K562 (cell line): ENCODE data around the gene FBXL2. TPM values are rescaled to one million over a fixed set of nuclear protein-coding genes. Genes with fewer than 3 reads are reported as not detected.
"Not testable (repeated sequence)": the region's sequence is repeated elsewhere in the genome, so short reads cannot be mapped to it uniquely, and the experiment has no call there.

Experiments
- ATAC-seq: fragments of 200-7000 bp; cut with Tn5 transposase; 3 replicates; pipeline ENCODE4 v1.9.1; 2020; ENCODE audit warnings: moderate library complexity
- BruUV-seq: library from RNA; stranded (reverse); fragments of 400-500 nt; replicated peaks from 2 replicates; lab custom pipeline; 2021; lab: Mats Ljungman, UMichigan
- CTCF ChIA-PET: fragments of 300-600 bp; formaldehyde crosslinking; extraction: SDS; loops from one replicate; lab custom pipeline; 2021; ENCODE audit warnings: low intra/inter-chr PET ratio; lab: Yijun Ruan, JAX
- POLR2A ChIA-PET: fragments of 300-600, 350-650 bp; sonication (Branson Sonifier 250); formaldehyde crosslinking; extraction: SDS; loops from one replicate; lab custom pipeline; 2021; ENCODE audit warnings: antibody characterized with exemption, inconsistent platforms; lab: Yijun Ruan, JAX
- DNase-seq, 4 experiments: peaks; one replicate each; pipeline versions ENCODE4 v3.0.0 to v3.0.0-alpha.2; 2011 to 2018; ENCODE audit warnings: low spot score in 3 of 4, mixed read lengths in 3 of 4; ENCODE audit errors: extremely low read depth in 1 of 4
- FAIRE-seq: peaks from 2 replicates; lab custom pipeline; 2011; peaks lifted over from hg19 to GRCh38; lab: Jason Lieb, UNC
- H2AFZ ChIP-seq: 2 replicates; pipeline ENCODE4 v1.6.0; 2011; ENCODE audit warnings: low read depth, low read length, control low read depth, inconsistent platforms
- H3K27ac ChIP-seq: fragments of 200-600 bp; 3 replicates; pipeline ENCODE4 v1.8.0; 2011; ENCODE audit warnings: low read depth, mild to moderate bottlenecking, control low read depth, inconsistent platforms, low read length, moderate library complexity, mixed read lengths; ENCODE audit errors: extremely low read depth
- H3K27me3 ChIP-seq, 2 experiments: fragments of 300-600 bp in 1 of 2; 2 replicates in 1 of 2; 3 replicates in 1 of 2; pipeline versions ENCODE4 v1.6.0 to v1.8.0; 2011; ENCODE audit warnings: inconsistent platforms in 2 of 2, low read length in 2 of 2, mild to moderate bottlenecking in 1 of 2, mixed read lengths in 1 of 2, moderate library complexity in 1 of 2; ENCODE audit not compliant: control insufficient read depth in 2 of 2, insufficient read depth in 2 of 2
- H3K36me3 ChIP-seq: fragments of 300-600 bp; 3 replicates; pipeline ENCODE4 v1.8.0; 2011; ENCODE audit warnings: mild to moderate bottlenecking, low read length, inconsistent platforms; ENCODE audit not compliant: control insufficient read depth, insufficient read depth
- H3K4me1 ChIP-seq, 2 experiments: fragments of 200-600 bp in 1 of 2; replicated peaks in 1 of 2; 2 replicates in 1 of 2; 3 replicates in 1 of 2; pipeline versions ENCODE4 v1.5.1 to v1.8.0; 2011; ENCODE audit warnings: inconsistent platforms in 2 of 2, low read length in 2 of 2, mild to moderate bottlenecking in 1 of 2, mixed read lengths in 1 of 2, moderate library complexity in 1 of 2; ENCODE audit not compliant: control insufficient read depth in 2 of 2, insufficient read depth in 2 of 2
- H3K4me2 ChIP-seq: 2 replicates; pipeline ENCODE4 v1.6.1; 2011; ENCODE audit warnings: low read length, control low read depth, inconsistent platforms, mixed read lengths; ENCODE audit not compliant: insufficient read depth
- H3K4me3 ChIP-seq: fragments of 200-600 bp; sonication (generic), shearing (Covaris generic); 2 replicates; pipeline ENCODE4 v1.5.1; 2016; ENCODE audit warnings: control low read depth, inconsistent platforms
- H3K79me2 ChIP-seq: fragments of 200-600 bp; 3 replicates; pipeline ENCODE4 v1.8.0; 2011; ENCODE audit warnings: low read length, inconsistent platforms; ENCODE audit not compliant: control insufficient read depth, insufficient read depth
- H3K9ac ChIP-seq, 2 experiments: 2 replicates each; pipeline versions ENCODE4 v1.6.0 to v1.6.1; 2011; ENCODE audit warnings: low read depth in 2 of 2, low read length in 2 of 2, control low read depth in 1 of 2, inconsistent platforms in 1 of 2, mild to moderate bottlenecking in 1 of 2, mixed read lengths in 1 of 2; ENCODE audit not compliant: insufficient read depth in 1 of 2
- H3K9me1 ChIP-seq: one replicate; pipeline ENCODE4 v1.6.0; 2011; ENCODE audit warnings: inconsistent platforms, mild to moderate bottlenecking, low read length, moderate library complexity; ENCODE audit not compliant: control insufficient read depth, insufficient read depth
- H3K9me3 ChIP-seq: replicated peaks from 2 replicates; pipeline ENCODE4 v1.5.1; 2011; ENCODE audit warnings: low read depth, low read length, inconsistent platforms; ENCODE audit not compliant: control insufficient read depth, insufficient read depth
- H4K20me1 ChIP-seq: replicated peaks from 2 replicates; pipeline ENCODE4 v1.6.1; 2011; ENCODE audit warnings: low read length, inconsistent platforms, mixed read lengths; ENCODE audit not compliant: control insufficient read depth, insufficient read depth
- FOXA1 ChIP-seq: fragments of 450-650 bp; IDR thresholded peaks from 2 replicates; pipeline ENCODE4 v1.6.1; 2016; ENCODE audit warnings: mild to moderate bottlenecking, borderline replicate concordance
- TRIM28 ChIP-seq: fragments of 450-650 bp; IDR thresholded peaks from 2 replicates; pipeline ENCODE4 v1.6.1; 2017
- WGBS: fragments of 100-300 bp; shearing (Covaris generic); methylation state at CpG from one replicate; pipeline ENCODE4 v1.1.6; 2016; ENCODE audit warnings: low coverage, mixed read lengths; ENCODE audit not compliant: insufficient coverage; ENCODE audit errors: missing lambda C conversion rate; 5-methylcytosine and 5-hydroxymethylcytosine counted together
- in situ Hi-C: fragments of 300-500 bp; cut with MboI; formaldehyde crosslinking; loops from 4 replicates; pipeline ENCODE4 v1.15.0; 2018; ENCODE audit warnings: inconsistent platforms, mixed read lengths
- intact Hi-C: fragments of 100-400 bp; cut with micrococcal nuclease; formaldehyde crosslinking; loops from 2 replicates; pipeline ENCODE4 v1.14.2; 2022
- polyA plus RNA-seq, 8 experiments: library from polyadenylated mRNA; depleted of rRNA in 4 of 8; stranded (reverse) in 5 of 8; unstranded in 3 of 8; fragments of >200 nt; fragmentation: Nextera tagmentation in 2 of 8; fragmentation: Illumina TruSeq in 1 of 8; extraction: Ambion mirVana in 2 of 8; extraction: Trizol in 1 of 8; gene quantifications; 2 replicates each; pipeline versions ENCODE4 v1.2.1 to v1.2.3, GENCODE V29; 2011 to 2014; ENCODE audit warnings: inconsistent platforms in 1 of 8, missing spikeins in 1 of 8
- total RNA-seq, 7 experiments: library from RNA; depleted of rRNA in 6 of 7; stranded (reverse); fragments of >200 nt in 6 of 7; fragmentation: Illumina TruSeq in 2 of 7; extraction: Trizol in 2 of 7; gene quantifications; 2 replicates each; pipeline versions ENCODE4 v1.2.1 to v1.2.3, GENCODE V29; 2011 to 2021; ENCODE audit warnings: low replicate concordance in 1 of 7
- TF ChIP-seq, protein P1 (sequence below), 2 experiments: fragments of 450-650 bp; IDR thresholded peaks; 2 replicates each; pipeline ENCODE4 v1.6.1; 2018; ENCODE audit warnings: mild to moderate bottlenecking in 2 of 2, low read depth in 1 of 2; ENCODE audit not compliant: partially characterized antibody in 2 of 2

The FBXL2 gene
- total and polyA plus RNA-seq, 9 of the 15 experiments (the other 6 are each of a cell fraction or from before 2014, with no cell fraction given), result 1.3 to 6.9 (median 1.9) TPM

DNA sequence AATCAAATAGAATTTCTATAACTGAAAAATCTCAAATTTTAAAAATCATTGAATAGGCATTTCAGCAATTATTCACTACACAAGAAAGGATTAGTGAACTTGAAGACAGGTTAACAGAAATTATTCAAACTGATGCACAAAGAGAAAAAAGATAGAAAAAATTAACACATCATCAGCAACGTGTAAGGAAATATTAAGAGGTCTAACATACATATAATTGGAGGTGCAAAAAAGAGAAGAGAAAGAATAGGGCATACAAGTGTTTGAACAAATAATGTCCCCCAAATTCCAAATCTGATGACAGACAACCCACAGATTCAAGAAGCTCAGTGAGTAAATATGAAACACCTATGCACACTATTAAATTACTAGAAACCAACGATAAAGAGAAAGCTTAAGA, 57.1 kb downstream of the FBXL2 start:
- Histone ChIP-seq H3K36me3 (no peaks in the 10 kb centered on the region), H3K27ac (no peak overlapping the region), H3K4me3 (no peak overlapping the region), H3K9ac (no peak overlapping the region), H3K4me1 (no peaks in the 10 kb centered on the region), H3K4me2 (no peak overlapping the region), H2AFZ (no peak overlapping the region), H3K27me3 (no peaks in the 10 kb centered on the region), H3K9me3 (no peaks in the 10 kb centered on the region), H3K9me1 (no peaks in the 10 kb centered on the region), H4K20me1 (no peaks in the 10 kb centered on the region), H3K79me2 (no peaks in the 10 kb centered on the region)
- ChIA-PET POLR2A (no interaction called here), CTCF (no interaction called here)
- no peak for ATAC-seq
- in situ Hi-C loops, result no loop called here
- DNase-seq, result no peak
- intact Hi-C loops, result no loop called here
- TF ChIP-seq TRIM28 (peak; percentile 40; the same call in 1 of the 2 replicates), FOXA1 (no peak)
- 3% methylated on average over 2 of the region's 2 CpGs for WGBS
- FAIRE-seq, result no peak
- no TSS peak for BruUV-seq

DNA sequence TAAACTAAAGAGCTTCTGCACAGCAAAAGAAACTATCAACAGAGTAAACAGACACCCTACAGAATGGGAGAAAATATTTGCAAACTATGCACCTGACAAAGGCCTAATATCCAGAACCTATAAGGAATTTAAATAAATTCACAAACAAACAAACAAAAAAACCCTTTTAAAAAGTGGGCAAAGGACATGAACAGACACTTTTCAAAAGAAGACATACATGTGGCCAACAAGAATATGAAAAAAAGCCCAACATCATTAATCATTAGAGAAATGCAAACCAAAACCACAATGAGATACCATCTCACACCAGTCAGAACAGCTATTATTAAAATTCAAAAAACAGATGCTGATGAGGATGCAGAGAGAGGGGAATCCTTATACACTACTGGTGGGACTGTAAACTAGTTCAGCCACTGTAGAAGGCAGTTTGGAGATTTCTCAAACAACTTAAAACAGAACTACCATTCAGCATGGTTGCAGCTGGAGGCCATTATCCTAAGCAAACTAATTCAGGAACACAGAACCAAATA, 61.8 kb downstream of the FBXL2 start:
- FAIRE-seq, H3K4me2 ChIP-seq, in situ Hi-C loops, H4K20me1 ChIP-seq, H3K4me3 ChIP-seq, H3K9me3 ChIP-seq, H3K36me3 ChIP-seq, ATAC-seq, H3K27ac ChIP-seq, H3K4me1 ChIP-seq, H2AFZ ChIP-seq, H3K27me3 ChIP-seq, DNase-seq, CTCF ChIA-PET, H3K9me1 ChIP-seq, intact Hi-C loops, BruUV-seq, H3K79me2 ChIP-seq, H3K9ac ChIP-seq: not testable (repeated sequence)
- POLR2A ChIA-PET, result interaction anchor here (1.1 kb wide), 1 partner anchor 13 kb away, joined by 3 read pairs; no protein-coding TSS in a partner anchor
- TF ChIP-seq, protein P1, sequence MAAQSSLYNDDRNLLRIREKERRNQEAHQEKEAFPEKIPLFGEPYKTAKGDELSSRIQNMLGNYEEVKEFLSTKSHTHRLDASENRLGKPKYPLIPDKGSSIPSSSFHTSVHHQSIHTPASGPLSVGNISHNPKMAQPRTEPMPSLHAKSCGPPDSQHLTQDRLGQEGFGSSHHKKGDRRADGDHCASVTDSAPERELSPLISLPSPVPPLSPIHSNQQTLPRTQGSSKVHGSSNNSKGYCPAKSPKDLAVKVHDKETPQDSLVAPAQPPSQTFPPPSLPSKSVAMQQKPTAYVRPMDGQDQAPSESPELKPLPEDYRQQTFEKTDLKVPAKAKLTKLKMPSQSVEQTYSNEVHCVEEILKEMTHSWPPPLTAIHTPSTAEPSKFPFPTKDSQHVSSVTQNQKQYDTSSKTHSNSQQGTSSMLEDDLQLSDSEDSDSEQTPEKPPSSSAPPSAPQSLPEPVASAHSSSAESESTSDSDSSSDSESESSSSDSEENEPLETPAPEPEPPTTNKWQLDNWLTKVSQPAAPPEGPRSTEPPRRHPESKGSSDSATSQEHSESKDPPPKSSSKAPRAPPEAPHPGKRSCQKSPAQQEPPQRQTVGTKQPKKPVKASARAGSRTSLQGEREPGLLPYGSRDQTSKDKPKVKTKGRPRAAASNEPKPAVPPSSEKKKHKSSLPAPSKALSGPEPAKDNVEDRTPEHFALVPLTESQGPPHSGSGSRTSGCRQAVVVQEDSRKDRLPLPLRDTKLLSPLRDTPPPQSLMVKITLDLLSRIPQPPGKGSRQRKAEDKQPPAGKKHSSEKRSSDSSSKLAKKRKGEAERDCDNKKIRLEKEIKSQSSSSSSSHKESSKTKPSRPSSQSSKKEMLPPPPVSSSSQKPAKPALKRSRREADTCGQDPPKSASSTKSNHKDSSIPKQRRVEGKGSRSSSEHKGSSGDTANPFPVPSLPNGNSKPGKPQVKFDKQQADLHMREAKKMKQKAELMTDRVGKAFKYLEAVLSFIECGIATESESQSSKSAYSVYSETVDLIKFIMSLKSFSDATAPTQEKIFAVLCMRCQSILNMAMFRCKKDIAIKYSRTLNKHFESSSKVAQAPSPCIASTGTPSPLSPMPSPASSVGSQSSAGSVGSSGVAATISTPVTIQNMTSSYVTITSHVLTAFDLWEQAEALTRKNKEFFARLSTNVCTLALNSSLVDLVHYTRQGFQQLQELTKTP (IDR thresholded peaks at IDR 0.05; ENCODE audit: low read depth in 1 of 2, partially characterized antibody in 2 of 2), result peak in 1 of 2 experiments; percentile 94
